DOHH2 (cell line): ENCODE measurements around the gene CEP95.

Source experiments
- EZH2phosphoT487 ChIP-seq: fragments of 200-600 bp; sonication (generic); IDR thresholded peaks from 2 replicates; pipeline ENCODE4 v1.6.1; 2017; ENCODE audit warnings: borderline replicate concordance, mild to moderate bottlenecking, antibody characterized with exemption, low read length, moderate library complexity, mixed read lengths
- TF ChIP-seq, protein P1 (sequence below): fragments of 200-600 bp; sonication (generic); IDR thresholded peaks from one replicate; pipeline ENCODE4 v1.5.1; 2014; ENCODE audit warnings: antibody characterized with exemption, mild to moderate bottlenecking, low read depth, low read length; ENCODE audit not compliant: poor library complexity, severe bottlenecking

DNA sequence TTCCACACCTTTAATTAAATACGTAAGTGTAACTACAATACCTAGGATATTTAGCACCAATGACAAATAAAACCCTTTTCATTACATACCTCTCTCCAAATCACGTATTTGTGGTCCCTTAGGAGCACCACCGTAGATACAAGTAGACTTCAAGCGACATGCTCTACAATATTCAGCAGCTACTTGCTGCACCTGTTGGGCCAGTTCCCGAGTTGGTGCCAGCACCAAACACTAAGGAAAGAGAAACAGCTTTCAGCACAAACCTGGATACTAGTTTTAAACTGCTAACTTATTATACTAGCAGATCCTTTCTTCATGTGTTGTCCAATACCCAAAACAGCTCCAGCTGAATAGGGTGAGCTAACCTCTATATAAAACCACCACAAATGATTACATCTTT, 3.4 kb upstream of the CEP95 start:
- TF ChIP-seq, protein P1, sequence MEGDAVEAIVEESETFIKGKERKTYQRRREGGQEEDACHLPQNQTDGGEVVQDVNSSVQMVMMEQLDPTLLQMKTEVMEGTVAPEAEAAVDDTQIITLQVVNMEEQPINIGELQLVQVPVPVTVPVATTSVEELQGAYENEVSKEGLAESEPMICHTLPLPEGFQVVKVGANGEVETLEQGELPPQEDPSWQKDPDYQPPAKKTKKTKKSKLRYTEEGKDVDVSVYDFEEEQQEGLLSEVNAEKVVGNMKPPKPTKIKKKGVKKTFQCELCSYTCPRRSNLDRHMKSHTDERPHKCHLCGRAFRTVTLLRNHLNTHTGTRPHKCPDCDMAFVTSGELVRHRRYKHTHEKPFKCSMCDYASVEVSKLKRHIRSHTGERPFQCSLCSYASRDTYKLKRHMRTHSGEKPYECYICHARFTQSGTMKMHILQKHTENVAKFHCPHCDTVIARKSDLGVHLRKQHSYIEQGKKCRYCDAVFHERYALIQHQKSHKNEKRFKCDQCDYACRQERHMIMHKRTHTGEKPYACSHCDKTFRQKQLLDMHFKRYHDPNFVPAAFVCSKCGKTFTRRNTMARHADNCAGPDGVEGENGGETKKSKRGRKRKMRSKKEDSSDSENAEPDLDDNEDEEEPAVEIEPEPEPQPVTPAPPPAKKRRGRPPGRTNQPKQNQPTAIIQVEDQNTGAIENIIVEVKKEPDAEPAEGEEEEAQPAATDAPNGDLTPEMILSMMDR: no peak
- no peak for TF ChIP-seq EZH2phosphoT487
